HG03571 (cell line): ENCODE measurements around the gene RAB5A.
"Not testable (repeated sequence)": the region's sequence is repeated elsewhere in the genome, so short reads cannot be mapped to it uniquely, and the experiment has no call there.

Source experiments
- ATAC-seq: cut with Tn5 transposase; IDR thresholded peaks from one replicate; pipeline ENCODE4 v1.9.1; 2021; ENCODE audit not compliant: unreplicated experiment

RAB5A gene

DNA sequence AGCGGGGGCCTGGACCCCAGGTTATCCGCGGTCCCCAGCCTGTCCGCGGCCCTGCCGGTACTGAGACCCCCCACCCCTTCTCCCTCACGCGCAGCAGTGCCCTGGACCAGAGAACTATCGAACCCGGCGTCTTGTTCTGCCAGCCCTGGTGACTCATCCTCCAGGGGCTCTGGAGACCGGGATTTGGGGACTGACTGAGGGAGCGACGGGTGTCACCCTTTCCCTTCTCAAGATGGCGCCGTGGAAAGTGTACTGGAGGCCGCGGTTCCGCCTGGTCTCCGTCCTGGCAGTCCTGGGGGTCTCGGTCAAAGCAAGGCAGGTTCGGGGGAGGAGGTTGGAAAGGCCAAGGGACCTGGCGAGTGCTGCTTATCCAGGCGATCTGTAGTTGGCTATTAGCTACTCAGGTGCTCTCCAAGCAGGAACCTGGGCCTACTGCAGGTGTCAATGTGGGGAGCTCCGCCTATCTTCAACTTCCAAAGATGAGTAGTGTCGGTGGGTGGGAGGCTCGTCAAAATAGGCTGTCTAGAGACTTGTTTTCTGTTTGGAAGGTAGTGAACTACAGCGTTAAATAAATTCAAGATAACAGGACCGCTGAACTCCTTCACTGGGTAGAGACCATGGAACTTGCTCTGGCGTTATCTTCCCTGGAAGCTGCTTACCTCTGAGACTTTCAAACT is 790 bp downstream of the RAB5A start:
- ATAC-seq, result no peak

DNA sequence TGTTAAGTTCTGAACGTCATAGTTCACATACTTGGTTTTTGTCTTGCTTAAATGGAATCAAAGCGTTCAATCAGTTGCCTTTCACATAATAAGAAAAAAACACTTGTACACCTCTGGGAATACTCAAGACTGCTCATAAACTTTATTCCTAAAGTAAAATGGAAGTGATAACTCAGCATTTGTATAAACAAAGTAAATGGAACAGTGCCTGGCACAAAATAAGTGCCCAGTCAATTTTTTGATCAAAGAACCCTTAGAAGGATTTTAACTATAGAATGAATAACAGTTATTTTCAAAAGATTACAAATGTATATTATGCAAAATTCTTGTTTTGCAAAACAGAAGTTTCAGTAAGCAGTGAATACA is 1.3 kb downstream of the RAB5A start:
- no peak for ATAC-seq

DNA sequence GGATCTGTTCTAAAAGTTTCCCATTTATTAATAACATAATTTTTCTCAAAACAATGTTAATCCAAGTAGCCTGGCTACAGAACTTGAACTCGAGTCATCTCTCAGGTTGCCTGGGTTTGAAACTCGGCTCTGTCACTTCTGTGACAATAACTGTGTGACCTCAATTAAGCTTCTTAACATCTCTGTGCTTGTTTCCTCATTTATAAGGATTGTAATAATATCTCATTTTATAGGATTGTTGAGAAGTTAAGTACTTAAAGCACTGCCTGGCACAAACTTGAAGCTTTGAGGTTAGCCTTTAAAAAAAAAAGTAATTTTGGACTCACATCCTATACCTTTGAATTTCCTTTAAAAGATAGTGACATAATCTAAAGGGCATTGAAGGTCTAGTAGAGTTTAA is 3.4 kb downstream of the RAB5A start:
- ATAC-seq, result no peak

DNA sequence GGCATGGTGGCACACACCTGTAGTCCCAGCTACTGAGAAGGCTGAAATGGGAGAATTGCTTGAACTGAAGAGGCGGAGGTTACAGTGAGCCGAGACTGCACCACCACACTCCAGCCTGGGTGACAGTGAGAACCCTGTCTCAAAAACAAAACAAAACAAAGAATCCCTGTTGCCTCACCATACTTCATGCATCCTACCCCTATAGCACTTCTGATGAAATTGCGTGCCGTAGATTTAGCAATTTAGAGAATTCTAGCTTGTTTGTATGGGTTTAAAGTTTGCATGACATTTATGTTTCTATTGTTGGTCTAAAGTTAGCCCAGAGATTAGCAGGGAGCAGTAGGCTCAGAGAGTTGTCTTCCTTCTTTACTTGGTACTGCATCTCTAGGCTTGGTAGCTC is 7.8 kb downstream of the RAB5A start:
- ATAC-seq, result no peak

DNA sequence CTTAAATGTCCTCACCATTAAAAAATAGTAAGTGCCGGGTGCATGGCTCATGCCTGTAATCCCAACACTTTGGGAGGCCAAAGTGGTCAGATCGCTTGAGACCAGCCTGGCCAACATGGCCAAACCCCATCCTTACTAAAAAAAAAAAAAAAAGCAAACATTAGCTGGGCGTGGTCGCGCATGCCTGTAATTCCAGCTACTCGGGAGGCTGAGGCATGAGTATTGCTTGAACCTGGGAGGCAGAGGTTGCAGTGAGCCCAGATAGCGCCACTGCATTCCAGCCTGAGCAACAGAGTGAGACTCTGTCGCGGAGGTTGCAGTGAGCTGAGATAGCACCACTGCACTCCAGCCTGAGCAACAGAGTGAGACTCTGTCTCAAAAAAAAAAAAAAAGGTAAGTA is 10.5 kb downstream of the RAB5A start:
- not testable (repeated sequence) for ATAC-seq

DNA sequence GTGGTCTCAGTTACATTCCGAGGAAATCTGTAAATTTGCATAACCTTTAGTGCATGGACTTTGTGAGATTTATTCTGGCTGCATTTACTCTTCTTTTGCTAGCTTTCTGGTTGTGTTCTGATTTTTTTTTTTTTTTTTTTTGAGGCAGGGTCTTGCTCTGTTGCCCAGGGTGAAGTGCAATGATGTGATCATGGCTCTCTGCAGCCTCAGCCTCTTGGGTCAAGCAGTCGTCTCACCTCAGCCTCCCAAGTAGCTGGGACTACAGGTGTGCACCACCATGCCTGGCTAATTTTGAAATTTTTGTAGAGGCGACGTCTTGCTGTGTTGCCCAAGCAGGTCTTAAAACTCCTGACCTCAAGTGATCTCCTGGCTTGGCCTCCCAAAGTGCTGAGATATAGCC is 12.6 kb downstream of the RAB5A start:
- ATAC-seq, result no peak

DNA sequence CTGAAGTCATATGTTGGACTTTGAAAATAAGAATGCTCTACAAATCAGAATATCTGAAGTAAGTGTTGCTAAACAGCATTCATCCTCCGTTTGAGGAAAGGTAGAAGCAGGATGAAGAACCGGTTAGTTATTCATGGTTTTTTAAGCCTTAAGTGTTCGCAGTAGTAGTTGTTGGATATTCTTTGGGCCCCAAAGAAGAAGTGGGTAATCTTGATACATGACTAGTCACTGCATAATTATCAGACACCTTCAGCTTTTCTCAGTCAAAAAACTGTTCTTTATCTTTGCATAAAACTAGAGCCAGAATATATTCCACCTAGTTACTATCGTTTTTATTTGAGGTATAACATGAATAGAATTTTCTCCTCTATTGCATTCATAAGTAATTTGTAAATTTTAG is 13.8 kb downstream of the RAB5A start:
- no peak for ATAC-seq

DNA sequence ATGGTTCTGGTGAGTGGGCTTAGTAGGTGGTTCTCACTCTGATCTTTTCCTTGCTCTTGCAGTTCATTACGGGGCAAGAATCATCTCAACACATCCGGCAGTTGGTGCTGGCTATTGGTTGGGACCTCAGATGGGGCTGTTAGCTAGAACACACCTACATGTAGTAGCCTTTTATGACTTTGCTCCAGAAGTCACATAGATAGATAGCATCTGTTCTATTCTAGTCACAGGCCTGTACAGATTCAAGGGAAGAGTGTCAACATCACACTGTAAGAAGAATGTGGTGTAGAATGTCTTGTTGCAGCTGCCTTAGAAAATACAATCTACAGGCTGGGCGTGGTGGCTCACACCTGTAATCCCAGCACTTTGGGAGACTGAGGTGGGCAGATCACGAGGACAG is 15.1 kb downstream of the RAB5A start:
- ATAC-seq, result no peak

DNA sequence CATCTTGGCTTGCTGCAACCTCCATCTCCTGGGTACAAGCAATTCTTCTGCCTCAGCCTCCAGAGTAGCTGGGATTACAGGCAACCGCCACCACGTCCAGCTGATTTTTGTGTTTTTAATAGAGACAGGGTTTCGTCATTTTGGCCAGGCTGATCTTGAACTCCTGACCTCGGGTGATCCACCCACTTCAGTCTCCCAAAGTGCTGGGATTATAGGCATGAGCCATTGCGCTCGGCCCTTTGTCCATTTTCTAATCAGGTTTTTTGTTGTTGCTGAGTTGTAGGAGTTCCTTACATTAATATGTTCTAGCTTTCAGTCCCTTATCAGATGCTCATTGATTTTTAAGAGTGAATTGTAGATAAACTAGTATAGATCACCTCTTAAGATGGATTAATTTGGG is 20.3 kb downstream of the RAB5A start:
- ATAC-seq, result no peak

DNA sequence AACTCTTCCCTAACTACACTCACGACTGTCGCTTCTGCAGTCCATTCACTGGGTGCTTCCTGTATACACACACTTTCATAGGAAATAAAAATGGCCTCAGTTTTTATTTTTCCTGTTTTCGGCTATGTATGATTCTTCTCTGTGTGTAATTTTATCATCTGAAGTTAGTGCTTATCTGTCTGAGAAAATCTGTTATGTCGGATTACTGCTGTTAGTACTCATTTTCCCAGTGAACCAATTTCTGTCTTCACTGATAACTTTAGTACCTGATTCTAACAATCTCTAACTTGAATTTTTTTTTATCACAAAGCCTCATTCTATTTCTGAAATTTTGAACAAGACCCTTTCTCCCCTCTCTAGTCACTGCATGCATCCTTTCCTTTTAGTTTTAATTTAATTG is 20.9 kb downstream of the RAB5A start:
- no peak for ATAC-seq

DNA sequence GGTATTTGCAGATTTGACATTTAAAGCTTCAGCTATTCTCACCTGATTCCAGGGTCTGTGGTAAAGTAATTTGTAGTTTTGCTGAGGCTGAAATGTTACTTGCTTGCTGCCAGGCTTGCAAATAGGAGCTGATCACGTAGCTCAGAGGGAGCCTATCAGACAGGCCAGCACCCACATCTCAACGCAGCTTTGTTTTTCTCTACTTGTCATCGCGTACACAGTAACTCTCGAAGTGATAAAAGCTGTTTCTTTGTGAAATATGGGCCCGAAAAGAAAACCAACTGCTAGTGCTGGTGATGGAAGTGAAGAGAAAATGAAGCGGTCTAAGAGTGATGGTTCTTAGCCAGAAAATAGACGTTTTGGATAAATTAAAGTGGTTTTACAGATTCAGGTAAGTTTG is 23.4 kb downstream of the RAB5A start:
- ATAC-seq, result no peak

DNA sequence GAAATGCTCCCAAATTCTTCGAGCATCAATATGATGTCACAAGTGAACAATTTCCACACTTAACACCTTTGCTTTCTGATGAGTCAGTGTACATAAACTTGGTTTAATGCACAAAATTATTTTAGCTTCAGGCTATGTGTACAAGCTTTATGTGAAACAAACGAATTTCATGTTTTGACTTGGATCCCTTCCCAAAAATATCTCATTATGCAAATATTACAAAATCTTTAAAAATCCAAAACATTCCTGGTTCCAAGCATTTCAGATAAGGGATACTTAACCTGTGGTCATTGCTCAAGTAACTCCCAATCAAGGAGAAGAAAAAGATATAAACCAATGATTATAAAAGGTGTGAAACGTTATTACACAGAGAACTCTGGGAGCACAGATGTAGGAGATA is 25.2 kb downstream of the RAB5A start:
- ATAC-seq, result no peak

DNA sequence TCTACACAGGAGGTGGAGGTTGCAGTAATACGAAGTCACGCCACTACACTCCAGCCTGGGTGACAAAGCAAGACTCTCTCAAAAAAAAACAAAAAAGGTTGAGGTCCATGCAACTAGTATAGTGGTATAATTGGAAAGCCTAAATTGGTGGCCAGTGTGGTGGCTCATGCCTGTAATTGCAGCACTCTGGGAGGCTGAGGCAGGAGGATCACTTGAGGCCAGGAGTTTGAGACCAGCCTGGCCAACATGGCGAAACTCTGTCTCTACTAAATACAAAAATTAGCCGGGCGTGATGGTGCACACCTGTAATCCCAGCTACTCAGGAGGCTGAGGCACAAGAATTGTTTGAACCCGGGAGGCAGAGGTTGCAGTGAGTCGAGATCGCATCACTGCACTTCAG is 42.0 kb downstream of the RAB5A start:
- not testable (repeated sequence) for ATAC-seq

DNA sequence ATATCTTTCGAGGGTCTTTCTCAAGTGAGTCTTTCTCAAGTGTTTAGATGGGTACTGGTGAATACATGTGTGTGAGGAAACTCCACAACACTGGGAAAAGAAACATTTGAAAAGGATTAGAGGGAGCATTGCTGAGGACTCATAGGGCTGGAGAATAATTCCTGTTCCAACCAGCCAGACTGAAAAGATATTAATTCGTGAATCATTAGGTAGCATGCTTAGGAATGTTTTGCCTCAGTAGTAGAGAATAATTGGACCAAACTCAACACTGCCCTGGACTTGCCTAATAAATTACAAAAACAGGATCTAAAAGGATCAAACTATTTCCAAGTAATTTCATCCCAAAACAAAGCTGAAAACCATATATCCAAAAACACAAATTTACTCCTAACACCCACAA is 47.9 kb downstream of the RAB5A start:
- ATAC-seq, result no peak

DNA sequence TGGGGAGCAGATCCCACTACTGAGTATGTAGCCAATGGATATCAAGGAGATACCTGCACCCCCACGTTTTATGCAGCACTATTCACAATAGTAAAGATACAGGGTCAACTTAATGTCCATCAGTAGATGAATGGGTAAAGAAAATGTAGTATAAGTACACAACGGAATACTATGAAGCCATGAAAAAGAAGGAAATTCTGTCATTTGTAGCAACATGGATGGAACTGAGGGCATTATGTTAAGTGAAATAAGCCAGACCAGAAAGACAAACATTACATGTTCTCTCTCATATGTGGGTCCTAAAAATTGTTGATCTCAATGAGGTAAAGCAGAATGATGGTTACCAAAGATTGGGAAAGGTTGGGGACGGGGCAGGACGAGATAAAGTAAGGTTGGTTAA is 50.6 kb downstream of the RAB5A start:
- no peak for ATAC-seq

DNA sequence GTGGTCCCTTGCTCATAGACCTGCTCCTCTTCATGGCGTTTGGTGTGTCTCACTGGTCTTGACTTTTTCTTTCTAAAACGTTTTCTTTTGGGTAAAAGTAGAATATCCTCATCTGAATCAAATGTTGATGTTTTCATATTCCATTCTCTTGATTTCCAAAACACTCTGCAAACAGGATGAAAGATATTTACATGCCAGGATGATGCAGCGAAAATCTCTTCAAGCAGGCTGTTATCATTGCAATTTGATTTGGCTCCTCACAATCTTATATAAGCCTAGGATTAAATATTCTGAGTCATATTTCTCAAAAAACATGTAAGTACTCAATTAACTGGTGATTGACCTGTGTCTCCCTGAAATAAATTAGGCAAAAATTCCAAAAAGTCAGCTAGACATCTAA is 55.0 kb downstream of the RAB5A start:
- no peak for ATAC-seq

DNA sequence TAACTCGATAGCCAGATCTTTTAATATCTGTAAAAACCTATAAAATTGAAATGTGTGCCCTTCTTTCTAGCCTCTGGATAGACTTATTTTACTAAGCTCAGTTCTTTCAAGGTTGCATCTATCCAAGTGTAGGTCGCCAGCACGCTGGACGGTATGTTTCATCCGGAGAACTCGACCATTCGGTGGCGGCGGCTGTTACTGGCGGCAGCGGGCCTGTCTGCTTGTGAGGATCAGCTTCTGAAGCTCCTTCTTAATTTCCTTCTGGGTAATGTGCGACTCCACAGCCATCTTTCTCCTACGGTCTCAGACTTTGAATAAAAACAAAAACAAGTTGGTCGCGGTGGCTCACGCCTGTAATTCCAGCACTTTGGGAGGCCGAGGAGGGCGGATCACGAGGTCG is 61.1 kb downstream of the RAB5A start:
- no peak for ATAC-seq

DNA sequence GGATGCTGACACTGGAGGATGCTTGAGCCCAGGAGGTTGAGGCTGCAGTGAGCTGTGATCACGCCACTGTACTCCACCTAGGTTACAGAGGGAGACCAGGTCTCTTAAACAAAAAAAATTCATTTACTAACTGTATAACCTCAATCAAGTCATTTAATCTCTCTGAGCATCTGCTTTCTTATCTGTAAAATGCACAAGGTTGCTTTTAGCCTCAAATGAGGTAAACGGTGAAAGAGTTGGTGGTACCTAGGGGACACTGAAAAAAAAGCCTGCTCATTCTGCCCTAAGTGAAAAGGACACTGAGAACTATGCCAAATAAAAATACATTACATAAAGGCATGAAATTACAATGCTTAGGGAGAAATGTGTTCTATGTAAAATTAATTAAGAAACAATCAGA is 61.7 kb downstream of the RAB5A start:
- ATAC-seq, result no peak

DNA sequence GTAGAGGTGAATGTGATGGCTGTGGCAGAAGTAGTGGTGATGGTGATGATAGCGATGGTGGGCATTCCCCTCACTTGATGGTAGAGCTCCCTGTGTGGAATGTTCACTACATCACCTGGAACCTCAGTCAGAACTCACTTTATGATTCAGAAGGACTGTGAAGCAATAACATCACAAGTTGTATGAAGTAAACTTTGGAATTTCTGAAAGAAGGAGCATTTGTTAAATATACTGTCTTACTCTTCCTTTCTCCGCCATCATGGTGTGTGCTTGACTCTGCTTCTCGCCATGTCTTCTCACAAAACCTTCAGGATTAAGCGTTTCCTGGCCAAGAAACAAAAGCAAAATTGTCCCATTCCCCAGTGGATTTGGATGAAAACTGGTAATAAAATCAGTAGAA is 65.3 kb downstream of the RAB5A start, which contains the start of gene PP2D1:
Gene PP2D1, minus strand, starts transcription at position 101 of the 400 bp plus-strand sequence. CDS start 192 bp downstream, outside the sequence.
- no peak for ATAC-seq

DNA sequence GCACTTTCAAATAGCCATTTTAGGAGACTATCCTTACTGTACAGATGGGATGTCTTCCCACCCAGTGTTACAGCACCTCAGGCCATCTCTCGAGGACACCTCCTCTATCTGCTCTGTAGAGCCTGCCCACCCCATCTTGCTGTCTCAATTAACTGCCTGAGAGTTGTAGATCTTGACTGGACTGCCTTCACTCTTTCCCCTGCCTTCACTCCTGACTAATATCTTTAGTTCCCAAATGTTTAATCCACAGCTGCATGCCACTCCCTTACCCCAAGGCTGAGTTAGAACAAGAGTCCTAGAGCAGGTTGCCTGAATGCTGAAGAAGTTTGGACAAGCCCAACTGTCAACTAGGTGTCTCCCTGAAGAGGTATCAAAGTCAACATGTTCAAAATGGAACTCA is 66.5 kb downstream of the RAB5A start:
- no peak for ATAC-seq

DNA sequence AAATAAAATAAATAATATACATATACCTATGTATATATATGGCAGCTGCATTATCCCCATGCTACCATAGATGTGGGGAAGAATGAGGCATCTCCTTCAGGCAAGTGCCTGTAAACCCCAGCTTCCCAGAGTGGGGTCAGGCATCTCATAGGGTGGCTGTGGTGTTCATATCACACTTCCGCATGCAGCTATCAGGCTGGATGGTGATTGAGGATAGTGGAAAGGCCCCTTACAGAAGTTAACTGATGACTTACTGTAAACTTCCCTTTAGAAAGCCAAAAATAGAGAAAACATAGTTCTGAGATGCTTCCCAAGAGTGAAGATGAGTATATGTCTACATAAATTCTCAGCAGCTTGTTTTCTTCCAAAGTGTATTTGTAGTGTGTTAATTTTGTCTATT is 68.6 kb downstream of the RAB5A start:
- no peak for ATAC-seq

DNA sequence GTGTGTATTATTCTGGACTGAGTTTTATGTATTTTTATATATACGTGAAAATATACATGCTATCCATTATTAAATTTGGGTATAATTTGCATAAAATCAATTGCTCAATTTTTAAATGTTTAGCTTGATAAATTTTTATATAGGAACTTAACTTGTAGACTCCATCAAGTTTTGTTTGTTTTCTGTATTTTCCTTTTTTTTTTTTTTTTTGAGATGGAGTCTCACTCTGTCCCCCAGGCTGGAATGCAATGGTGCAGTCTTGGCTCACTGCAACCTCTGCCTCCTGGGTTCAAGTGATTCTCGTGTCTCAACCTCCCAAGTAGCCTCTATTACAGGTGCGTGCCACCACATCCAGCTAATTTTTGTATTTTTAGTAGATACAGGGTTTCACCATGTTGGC is 69.2 kb downstream of the RAB5A start:
- not testable (repeated sequence) for ATAC-seq

DNA sequence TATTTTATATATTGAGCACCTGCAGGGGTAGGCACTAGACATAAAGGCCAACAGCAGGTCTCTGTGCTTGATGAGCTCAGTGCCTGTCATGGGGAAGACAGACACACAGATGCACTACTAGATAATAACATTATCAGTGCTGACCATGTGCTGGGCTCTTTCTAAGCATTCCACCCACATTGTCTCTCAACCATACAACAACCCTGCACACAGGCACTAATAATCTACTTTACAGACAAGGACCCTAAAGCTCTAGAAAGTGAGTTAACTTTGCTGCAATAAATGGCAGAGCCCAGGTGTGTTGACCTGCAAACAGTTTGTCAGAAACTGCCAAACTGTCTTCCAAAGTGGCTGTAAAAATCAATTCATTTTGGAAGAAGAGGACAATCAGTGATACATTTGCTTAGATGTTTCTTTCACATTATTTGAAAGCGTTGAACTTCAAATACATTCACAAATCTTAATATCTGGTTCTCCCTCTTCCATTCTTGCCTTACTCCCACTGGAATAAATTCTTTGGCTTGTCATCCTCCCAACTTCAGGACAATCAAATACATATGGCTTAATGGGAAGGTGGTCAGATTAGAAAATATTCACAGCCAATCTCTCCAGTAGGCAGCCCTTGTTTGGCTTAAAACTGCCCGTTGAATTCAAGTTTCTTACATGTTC is 76.2 kb downstream of the RAB5A start:
- no peak for ATAC-seq
